NCI-H748 (cell line): ENCODE data around the gene SLC10A3.

Experiments used
- DNase-seq: peaks from one replicate; lab custom pipeline; 2025; ENCODE audit not compliant: unreplicated experiment; lab: John Stamatoyannopoulos, UW

Gene SLC10A3

GRCh38 chrX:154466036-154466435 lies 24.4 kb downstream of the SLC10A3 start:
- DNase-seq = no peak

GRCh38 chrX:154465601-154466000 lies 24.8 kb downstream of the SLC10A3 start:
- DNase-seq = no peak

GRCh38 chrX:154464806-154465365 lies 25.5 kb downstream of the SLC10A3 start:
- no peak for DNase-seq

DNA sequence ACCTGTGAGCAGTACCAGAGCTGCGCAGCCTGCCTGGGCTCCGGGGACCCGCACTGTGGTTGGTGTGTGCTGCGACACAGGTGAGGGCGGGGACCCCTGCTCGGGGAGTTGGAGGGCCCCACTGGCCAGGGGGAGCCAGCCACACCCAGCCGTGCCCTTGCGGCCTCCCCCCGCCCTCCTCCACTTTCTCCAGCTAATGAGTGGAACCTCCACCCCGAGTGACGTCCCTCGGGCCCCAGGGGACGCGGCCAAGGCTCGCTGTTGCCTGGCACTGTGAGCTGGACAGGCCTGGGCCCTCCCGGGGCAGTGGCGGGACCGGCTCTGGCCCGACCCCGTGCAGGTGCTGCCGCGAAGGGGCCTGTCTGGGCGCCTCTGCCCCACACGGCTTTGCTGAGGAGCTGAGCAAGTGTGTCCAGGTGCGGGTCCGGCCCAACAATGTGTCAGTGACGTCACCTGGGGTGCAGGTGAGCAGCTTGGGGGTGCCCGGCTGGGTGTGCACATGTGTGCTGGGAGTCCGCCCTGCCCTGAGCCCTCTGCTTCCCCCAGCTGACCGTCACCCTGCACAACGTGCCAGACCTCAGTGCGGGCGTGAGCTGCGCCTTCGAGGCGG lies 26.7 kb downstream of the SLC10A3 start:
- no peak for DNase-seq

- DNase-seq = no peak
These were observed 28.0 kb downstream of the SLC10A3 start for GRCh38 chrX:154462396-154462795.

- DNase-seq = no peak
These were observed 30.1 kb downstream of the SLC10A3 start for GRCh38 chrX:154460326-154460725.

- peak; percentile 37 for DNase-seq
These were observed 30.6 kb downstream of the SLC10A3 start for GRCh38 chrX:154459832-154460231.

GRCh38 chrX:154458954-154459778 lies 31.3 kb downstream of the SLC10A3 start:
- peak; percentile 65 for DNase-seq

DNA sequence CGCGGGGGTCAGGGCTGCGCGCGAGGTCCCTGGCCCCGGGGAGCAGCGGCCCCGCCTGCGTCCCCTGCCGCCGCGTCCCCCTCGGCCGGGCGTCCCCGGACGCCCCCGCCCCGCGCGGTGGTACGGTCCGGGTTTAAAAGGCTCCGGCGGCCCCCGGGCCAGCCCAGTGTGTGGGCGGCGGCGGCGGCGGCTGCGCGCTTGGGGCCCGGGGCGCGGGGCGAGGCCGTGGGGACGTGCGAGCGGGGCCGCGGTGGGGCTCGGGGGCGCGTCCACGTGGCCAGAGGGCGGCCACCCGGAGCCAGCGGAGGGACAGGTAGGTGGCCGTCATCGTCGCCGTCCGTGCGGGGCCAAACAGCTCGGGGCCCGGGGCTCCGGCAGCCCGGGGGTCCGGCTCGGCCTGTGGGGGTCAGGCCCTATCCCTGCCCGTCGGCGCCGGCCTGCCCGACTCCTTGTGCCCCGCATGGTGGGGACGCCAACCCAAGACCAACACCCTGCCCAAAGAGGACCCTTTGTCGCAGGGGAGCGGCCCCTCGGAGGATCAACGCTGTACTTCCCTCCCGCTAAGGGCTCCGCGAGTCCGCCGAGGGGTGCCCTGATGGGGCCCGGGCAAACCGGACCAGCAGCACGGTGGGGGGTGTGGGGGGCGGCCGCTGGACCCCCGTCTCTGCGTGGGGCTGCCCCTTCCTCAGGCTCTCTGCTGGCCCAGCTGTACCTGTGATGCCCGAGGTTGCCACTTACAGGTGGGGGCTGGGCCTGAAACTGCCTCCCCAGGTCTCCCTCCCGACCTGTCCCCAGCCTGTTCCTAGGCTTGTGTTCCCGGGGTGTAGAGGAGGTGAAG lies 32.1 kb downstream of the SLC10A3 start, which contains the start of gene PLXNA3:
PLXNA3 (plus strand) TSS at position 166 of the 838 bp plus-strand sequence. CDS start 1,903 bp downstream, outside the sequence.
- peak; percentile 65 for DNase-seq

- peak; percentile 80 for DNase-seq
These were observed 32.8 kb downstream of the SLC10A3 start for GRCh38 chrX:154457491-154458115.

DNA sequence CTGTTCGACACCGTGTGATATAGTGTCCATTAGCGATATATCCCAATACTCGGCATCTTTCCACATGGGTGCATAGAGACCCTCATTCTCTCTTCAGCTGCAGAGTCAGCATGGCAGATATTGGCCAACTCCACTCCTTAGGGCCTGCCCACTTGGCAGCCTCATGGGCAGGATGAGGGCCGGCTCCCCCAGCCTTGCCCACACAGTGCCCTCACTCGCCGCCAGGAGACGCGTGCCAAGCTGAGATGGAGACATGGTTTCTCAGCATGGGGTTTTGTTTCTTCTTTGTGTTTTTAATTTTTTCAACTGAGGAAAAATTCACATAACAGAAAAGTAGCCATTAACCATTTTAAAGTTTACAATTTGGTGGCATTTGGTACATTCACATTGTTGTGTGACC lies 37.6 kb downstream of the SLC10A3 start:
- no peak for DNase-seq

- no peak for DNase-seq
These were observed 40.1 kb downstream of the SLC10A3 start for GRCh38 chrX:154450312-154450711.

GRCh38 chrX:154449618-154450017 lies 40.8 kb downstream of the SLC10A3 start:
- no peak for DNase-seq

- DNase-seq = no peak
These were observed 41.9 kb downstream of the SLC10A3 start for GRCh38 chrX:154448484-154448883.

- no peak for DNase-seq
These were observed 44.0 kb downstream of the SLC10A3 start for GRCh38 chrX:154446430-154446829.

GRCh38 chrX:154445776-154446175 lies 44.7 kb downstream of the SLC10A3 start:
- no peak for DNase-seq

DNA sequence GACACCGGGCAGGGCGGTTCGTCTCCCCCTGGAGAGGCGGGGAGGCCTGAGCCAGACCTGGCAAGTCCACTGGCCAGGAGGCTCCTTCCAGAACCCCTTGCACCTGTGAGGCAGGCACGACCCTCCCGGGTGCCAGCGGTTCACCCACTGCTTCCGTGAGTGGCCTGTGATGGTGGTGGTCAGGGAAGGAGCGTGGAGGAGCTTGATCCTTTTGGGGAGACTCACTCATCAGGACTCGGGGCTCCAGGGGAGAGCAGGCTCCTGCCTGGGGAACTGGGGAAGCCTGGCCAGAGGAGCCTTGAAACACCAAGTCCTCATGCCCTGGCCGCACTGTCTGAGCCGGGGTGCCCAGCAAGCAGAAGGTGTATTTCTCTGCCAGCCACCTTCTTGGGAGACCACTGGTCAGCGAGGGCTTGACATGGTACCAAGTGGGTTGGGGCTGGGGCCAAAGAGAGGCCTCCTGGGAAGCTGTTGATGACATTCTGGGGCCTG lies 45.6 kb downstream of the SLC10A3 start:
- DNase-seq = no peak

DNA sequence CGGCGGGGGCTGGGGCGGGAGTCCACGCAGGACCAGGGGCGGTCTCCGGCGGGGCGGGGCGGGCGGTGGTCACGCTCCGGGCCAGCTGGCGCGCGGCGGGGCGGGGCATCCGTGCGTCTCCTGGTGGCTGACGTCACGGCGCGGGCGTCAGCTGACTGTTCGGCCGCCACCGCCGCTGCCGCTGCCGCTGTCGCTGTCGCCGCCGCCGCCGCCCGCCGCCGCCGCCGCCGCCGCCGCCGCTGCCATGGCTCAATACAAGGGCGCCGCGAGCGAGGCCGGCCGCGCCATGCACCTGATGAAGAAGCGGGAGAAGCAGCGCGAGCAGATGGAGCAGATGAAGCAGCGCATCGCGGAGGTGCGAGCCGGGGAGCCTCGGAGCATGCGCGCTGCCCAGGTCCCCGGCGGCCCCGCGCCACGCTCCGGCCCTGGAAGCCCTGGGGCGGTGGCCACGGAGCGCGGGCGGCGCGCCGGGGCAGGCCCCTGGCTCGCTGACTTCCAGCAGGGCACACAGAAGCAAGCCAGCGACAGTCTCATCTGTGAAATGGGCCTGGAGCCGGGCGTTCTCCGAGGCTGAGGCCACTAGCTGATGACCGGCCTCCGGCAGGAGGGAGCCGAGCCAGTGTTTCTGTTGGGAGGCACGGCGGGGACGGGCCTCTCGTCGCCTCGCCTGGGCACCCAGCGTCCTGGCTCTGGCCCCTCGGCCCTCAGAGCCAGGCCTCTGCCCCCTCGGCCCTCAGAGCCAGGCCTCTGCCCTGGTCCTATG lies 46.3 kb downstream of the SLC10A3 start, which contains the start of gene FAM50A:
FAM50A (plus strand) TSS at position 150 of the 763 bp plus-strand sequence; CDS start at position 245, 95 bp downstream.
- DNase-seq = peak; percentile 76

DNA sequence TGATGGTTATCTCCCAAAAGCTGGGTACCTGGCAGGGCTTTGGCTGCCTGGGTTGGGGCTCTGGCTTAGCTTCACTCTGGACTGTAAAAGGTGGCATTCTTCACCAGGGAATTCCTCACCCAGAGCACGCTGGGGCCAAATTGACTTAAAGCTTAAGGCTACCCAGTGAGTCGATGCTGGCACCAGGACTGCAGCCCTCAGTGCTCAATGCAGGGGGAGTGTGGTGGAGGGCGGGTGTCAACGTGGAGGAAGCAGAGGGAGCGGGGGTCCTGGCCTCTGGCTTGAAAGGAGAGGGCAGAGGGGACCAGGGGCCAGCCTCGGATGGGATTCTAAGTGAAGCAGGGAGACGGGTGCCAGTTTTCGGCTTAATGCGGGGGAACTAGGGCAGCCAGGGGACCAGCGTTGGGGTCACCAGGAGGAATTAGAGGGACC lies 46.9 kb downstream of the SLC10A3 start:
- peak; percentile 18 for DNase-seq
